ENCODE results near the gene ATP9A.

- TF ChIP-seq, protein P1, sequence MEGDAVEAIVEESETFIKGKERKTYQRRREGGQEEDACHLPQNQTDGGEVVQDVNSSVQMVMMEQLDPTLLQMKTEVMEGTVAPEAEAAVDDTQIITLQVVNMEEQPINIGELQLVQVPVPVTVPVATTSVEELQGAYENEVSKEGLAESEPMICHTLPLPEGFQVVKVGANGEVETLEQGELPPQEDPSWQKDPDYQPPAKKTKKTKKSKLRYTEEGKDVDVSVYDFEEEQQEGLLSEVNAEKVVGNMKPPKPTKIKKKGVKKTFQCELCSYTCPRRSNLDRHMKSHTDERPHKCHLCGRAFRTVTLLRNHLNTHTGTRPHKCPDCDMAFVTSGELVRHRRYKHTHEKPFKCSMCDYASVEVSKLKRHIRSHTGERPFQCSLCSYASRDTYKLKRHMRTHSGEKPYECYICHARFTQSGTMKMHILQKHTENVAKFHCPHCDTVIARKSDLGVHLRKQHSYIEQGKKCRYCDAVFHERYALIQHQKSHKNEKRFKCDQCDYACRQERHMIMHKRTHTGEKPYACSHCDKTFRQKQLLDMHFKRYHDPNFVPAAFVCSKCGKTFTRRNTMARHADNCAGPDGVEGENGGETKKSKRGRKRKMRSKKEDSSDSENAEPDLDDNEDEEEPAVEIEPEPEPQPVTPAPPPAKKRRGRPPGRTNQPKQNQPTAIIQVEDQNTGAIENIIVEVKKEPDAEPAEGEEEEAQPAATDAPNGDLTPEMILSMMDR (IDR thresholded peaks at IDR 0.05; ENCODE audit: low read depth, low read length, poor library complexity, severe bottlenecking) = no peak
- TF ChIP-seq EZH2phosphoT487 (IDR thresholded peaks at IDR 0.05; ENCODE audit: borderline replicate concordance, low read length) = no peak
These were observed 133.3 kb downstream of the ATP9A start for GRCh38 chr20:51634877-51635276.

All from DOHH2 (cell line).